Stimulated activated naive CD8-positive, alpha-beta T cell treated with anti-CD3 and anti-CD28 coated beads, Interleukin-15, Interleukin-2, amounts not matched to agents 100 ng/mL and 50 ng/mL, for 24 hours (primary cell): ENCODE data around the gene KTN1.

Experiments
- H3K27ac Mint-ChIP-seq: one replicate; pipeline ENCODE4 v1.8.0; 2021; ENCODE audit warnings: mild to moderate bottlenecking, mixed read lengths
- H3K27me3 Mint-ChIP-seq: one replicate; pipeline ENCODE4 v1.8.0; 2021; ENCODE audit warnings: mixed read lengths
- H3K36me3 Mint-ChIP-seq: one replicate; pipeline ENCODE4 v1.8.0; 2021; ENCODE audit warnings: low read depth, mixed read lengths
- H3K4me1 Mint-ChIP-seq: one replicate; pipeline ENCODE4 v1.8.0; 2021; ENCODE audit warnings: low read depth, mixed read lengths
- H3K4me3 Mint-ChIP-seq: one replicate; pipeline ENCODE4 v1.8.0; 2021; ENCODE audit warnings: mild to moderate bottlenecking, mixed read lengths
- H3K9me3 Mint-ChIP-seq: one replicate; pipeline ENCODE4 v1.8.0; 2021; ENCODE audit warnings: mixed read lengths

The KTN1 gene

DNA sequence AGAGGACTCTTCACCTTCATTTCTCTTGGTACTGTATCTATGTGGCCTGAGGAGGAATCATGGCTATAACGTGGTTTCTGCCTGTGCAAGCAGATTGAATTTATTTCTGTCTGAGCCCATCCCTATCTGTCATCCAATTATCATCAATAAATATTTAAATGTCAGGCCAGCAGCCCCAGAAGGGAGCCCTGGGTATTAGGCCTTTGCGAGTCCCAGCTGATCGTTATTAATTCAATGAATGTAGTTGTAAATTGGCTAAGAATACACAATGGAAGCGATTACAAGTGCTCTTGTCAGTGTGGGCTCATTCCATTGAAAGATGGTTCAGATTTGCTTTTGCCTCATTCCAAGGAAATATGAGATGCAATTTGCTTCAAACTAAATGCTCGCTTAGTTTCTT lies 142.0 kb downstream of the KTN1 start:
- Mint-ChIP-seq H3K4me1 (no peaks in the 10 kb centered on the region), H3K27ac (no peak overlapping the region), H3K4me3 (no peak overlapping the region), H3K36me3 (no peaks in the 10 kb centered on the region), H3K9me3 (no peaks in the 10 kb centered on the region), H3K27me3 (no peaks in the 10 kb centered on the region)

DNA sequence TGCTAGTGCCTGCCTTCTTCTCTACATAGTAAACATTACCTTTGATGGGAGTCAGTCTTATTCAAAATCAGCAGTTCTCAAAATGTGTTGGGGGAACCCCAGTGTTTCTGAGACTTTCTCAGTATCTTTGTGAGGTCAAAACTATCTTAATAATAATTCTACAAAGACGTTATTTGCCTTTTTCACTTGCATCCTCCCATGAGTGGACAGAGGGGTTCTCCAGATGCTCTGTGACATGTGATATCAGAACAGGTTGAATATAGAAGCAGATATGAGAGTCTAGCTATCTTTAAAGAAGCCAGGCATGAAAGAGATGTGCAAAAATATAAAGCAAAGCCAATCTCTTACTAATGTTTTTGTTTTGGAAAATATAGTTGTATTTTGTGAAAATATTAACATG lies 144.7 kb downstream of the KTN1 start:
- Mint-ChIP-seq H3K4me1 (no peaks in the 10 kb centered on the region), H3K27ac (no peak overlapping the region), H3K9me3 (no peaks in the 10 kb centered on the region), H3K27me3 (no peaks in the 10 kb centered on the region), H3K36me3 (no peaks in the 10 kb centered on the region), H3K4me3 (no peak overlapping the region)

DNA sequence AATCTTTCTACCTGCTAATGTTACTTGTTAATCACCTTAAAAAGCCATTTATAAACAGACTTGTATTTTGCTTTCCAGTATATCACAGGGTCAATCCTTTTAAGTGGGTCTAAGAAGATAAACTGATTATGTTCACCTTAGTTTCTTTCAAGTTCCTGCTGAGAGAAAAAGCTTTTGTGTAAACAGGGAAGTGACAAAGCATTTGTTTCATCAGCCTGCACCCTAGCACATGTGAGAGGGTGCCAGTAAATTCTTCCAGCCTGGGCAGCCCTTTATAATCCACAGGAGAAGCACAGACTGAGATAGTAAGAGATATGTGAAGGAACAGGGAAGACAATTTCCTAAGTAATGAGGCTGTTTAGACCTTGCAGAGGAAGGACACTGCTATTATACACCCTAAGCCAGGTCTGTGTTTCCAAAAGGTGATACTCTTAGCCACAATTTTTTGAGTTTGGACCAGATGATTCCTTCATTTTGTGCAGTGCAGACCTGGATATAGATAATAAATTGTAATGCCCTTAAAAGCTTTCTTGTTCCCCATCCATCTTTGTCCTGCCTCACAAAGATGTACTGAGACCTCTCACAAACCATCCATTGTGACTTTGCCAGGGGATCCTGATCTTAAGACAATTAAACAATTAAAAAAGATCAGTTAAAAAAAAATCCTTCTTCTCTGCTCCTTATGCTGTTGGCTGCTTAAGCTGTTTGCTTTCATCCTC lies 150.7 kb downstream of the KTN1 start:
- H3K27me3 Mint-ChIP-seq: no peaks in the 10 kb centered on the region
- no peaks in the 10 kb centered on the region for H3K4me1 Mint-ChIP-seq
- H3K9me3 Mint-ChIP-seq: peaks cover 4% of the 10 kb centered on the region
- H3K4me3 Mint-ChIP-seq: no peak overlapping the region
- H3K27ac Mint-ChIP-seq: no peak overlapping the region
- no peaks in the 10 kb centered on the region for H3K36me3 Mint-ChIP-seq

DNA sequence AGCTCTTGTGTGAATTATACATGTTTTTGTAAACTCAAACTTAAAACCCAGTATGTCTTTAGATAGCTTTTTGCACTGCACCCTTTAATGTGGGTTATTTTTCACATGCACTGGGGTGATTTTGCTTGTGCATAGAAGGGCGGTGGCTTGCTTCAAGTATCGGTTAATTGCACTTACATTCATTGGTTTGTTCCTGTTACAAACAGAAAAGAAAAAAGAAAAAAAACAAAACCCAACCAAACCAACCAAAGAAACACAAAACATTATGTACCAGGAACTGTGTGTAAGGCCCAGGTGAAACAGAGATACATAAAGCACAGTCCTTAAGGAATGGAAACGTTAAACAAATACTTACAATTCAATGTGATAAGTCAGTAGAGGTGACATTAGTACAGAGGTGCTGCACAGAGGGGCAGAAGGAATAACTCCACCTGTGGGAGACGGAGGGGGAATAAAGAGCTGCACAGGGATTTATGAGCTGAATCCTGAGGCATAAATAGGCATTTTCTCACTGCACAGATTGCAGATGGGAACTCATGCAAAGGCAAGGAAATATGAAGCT lies 151.4 kb downstream of the KTN1 start:
- Mint-ChIP-seq H3K9me3 (peaks cover 5% of the 10 kb centered on the region), H3K4me3 (no peak overlapping the region), H3K27me3 (no peaks in the 10 kb centered on the region), H3K4me1 (no peaks in the 10 kb centered on the region), H3K27ac (no peak overlapping the region), H3K36me3 (no peaks in the 10 kb centered on the region)

DNA sequence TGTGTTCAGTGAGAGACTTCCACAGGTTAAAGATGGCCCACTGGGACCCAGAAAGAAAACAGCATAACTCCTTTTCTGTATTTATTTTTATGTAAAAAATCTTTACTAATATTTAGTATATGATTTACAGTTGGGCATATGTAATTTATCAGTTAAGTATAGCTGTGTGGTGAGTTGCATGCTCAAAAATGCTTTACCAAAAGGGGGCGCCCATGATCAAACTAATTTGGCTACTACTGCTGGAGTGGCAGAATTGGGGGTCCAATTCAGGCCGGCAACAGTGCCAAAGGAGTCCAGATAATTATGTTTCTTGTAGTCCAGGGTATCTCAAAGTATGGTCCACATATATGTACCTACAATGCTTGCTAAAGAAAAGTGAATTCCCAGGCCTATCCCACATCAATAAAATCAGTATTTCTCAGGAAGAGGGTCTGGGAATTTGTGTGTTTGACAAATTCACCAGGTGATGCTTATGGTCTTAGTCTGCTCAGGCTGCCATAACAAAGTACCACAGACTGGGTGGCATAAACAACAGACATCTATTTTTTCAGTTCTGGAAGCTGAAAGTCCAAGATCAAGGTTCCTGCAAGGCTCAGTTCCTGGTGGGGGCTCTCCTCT lies 152.0 kb downstream of the KTN1 start:
- Mint-ChIP-seq H3K4me1 (no peaks in the 10 kb centered on the region), H3K9me3 (peaks cover 5% of the 10 kb centered on the region), H3K4me3 (no peak overlapping the region), H3K27ac (no peak overlapping the region), H3K36me3 (no peaks in the 10 kb centered on the region), H3K27me3 (no peaks in the 10 kb centered on the region)

DNA sequence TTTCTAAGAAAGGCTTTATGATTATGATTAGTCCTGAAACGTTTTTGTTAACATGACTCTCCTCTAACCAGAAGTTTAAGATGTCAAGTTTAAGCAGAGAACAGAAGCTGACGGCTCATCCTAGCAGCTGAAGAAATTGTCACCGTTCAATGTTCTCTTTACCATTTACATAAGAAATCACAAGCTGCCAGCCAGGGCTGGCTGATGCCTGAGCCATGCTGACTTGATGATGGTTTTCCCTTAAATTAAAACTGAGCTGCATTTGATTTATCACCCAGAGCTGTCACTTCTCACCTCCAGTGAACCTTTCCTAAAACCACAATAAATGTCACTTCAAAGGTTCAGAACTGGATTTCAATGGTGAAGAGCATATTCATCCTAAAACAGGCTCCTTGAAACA lies 153.6 kb downstream of the KTN1 start:
- Mint-ChIP-seq H3K27ac (no peak overlapping the region), H3K27me3 (no peaks in the 10 kb centered on the region), H3K9me3 (peaks cover 5% of the 10 kb centered on the region), H3K4me3 (no peak overlapping the region), H3K36me3 (no peaks in the 10 kb centered on the region), H3K4me1 (no peaks in the 10 kb centered on the region)
